Left lobe of liver (tissue), 2 donors: ENCODE data around the gene GDI2. TPM values are rescaled to one million over a fixed set of nuclear protein-coding genes. Genes with fewer than 3 reads are reported as not detected.
"Not testable (repeated sequence)": the region's sequence is repeated elsewhere in the genome, so short reads cannot be mapped to it uniquely, and the experiment has no call there.

Source experiments
- ATAC-seq: fragments of 200-7000 bp; cut with Tn5 transposase; one replicate; pipeline ENCODE4 v1.9.1; 2020; ENCODE audit warnings: mild to moderate bottlenecking, moderate library complexity
- DNase-seq: peaks from one replicate; pipeline ENCODE4 v3.0.0-alpha.2; 2020; ENCODE audit warnings: low spot score
- total RNA-seq: library from RNA; stranded (reverse); gene quantifications from one replicate; pipeline ENCODE4 v1.2.1, GENCODE V29; 2021
- donor health status: DM: no; HTN: no; CAD: no; lungs with moderate emphysema.
- donor health status: DM: no; HTN: yes; CAD: no.

Gene GDI2
- total RNA-seq, 1 donor from 2014 or later: 113 TPM

- ATAC-seq: no peak
These were observed 16.0 kb upstream of the GDI2 start for GRCh38 chr10:5829267-5829666.

GRCh38 chr10:5828725-5829124, 15.5 kb upstream of the GDI2 start:
- ATAC-seq (no peak), DNase-seq (no peak)

More at GRCh38 chr10:5829267-5829666, 16.0 kb upstream of the GDI2 start:
- DNase-seq: no peak

GRCh38 chr10:5827841-5828240, 14.6 kb upstream of the GDI2 start:
- DNase-seq: no peak
- no peak for ATAC-seq

GRCh38 chr10:5826511-5826910, 13.3 kb upstream of the GDI2 start:
- not testable (repeated sequence) for ATAC-seq, DNase-seq

- ATAC-seq (peak; percentile 29), DNase-seq (no peak)
These were observed 5.7 kb upstream of the GDI2 start for GRCh38 chr10:5818894-5819293.

DNA sequence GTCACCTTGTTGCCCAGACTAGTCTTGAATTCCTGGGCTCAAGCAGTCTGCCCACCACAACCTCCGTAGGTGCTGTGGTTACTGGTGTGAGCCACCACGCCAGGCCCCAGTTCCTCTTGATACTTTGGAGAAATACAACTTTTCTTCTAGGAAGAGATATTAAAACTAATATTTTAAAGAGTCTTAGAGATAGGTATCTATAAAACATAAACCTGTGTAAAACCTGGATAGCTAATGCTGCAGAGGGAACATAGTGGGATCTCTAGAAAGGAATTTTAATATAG, 4.8 kb upstream of the GDI2 start:
- DNase-seq (no peak), ATAC-seq (no peak)

DNA sequence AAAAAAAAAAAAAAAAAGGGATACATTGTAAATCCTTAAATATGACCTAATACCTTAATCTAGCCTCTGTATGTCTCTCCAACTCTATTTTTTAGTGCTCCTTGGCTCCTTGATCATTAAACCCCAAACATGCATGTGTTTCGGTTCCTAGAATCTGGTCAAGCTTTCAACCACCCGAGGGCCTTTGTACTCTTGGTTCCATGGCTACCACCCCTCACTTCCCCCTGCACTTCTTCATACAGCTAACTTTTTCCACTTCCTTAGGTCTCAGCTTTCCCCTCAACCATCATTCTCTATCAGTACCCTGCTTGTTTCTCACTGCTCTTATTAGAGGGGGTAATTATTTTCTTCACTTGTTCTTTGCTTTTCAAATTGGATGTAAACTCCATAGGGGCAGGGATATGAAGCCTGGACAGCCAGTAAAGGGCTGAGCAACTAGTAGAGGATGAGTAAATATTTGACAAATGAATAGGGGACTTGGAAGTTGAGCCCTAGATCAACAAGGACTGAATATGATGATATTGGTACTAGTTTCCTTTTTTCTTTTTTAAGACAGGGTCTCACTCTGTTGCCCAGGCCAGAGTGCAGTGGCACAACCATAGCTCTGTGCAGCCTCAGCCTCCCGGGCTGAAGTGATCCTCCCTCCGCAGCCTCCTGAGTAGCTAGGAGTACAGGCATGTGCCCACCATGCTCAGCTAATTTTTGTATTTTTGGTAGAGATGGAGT, 4.3 kb upstream of the GDI2 start:
- DNase-seq (no peak), ATAC-seq (no peak)

DNA sequence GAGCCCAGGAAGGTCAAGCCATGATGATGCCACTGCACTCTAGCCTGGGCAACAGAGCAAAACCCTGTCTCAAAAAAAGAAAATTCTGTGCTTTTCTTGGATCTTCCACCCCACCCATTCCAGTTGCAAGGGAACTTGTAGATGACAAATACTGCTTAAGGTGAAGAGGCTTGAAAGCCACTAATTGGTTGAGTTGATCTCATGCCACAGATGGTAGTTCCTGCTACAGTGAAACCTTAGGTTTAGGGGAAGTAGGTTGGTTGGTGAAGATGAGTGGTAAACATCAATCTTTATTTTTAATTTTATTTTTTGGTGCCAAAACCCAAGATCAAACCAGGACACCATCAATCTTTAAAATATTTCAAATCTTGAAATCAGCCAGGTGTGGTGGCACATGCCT, 2.9 kb upstream of the GDI2 start:
- ATAC-seq (no peak), DNase-seq (no peak)

GRCh38 chr10:5814110-5815107, 1.2 kb upstream of the GDI2 start:
- DNase-seq: no peak
- no peak for ATAC-seq

DNA sequence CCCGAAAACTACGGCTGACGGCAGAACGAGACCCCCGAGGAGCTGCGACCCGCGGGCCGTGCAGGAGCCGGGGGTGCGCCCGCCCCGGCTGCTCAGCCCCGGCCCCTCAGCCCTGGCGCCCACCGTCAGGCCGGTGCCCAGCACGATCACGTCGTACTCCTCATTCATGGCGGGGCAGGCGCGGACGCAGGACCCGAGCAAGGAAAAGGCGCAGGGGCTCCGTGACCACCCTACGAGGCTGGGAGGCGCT, 218 bp downstream of the GDI2 start:
- peak; percentile 25 for ATAC-seq

GRCh38 chr10:5812283-5813090, 747 bp downstream of the GDI2 start:
- ATAC-seq (peak; percentile 55), DNase-seq (peak; percentile 71)

More for the DNA sequence above, 218 bp downstream of the GDI2 start:
- DNase-seq: no peak

- DNase-seq: no peak
These were observed 1.8 kb downstream of the GDI2 start for GRCh38 chr10:5811387-5811821.

GRCh38 chr10:5810225-5810624, 3.0 kb downstream of the GDI2 start:
- no peak for ATAC-seq
- no peak for DNase-seq

More at GRCh38 chr10:5811387-5811821, 1.8 kb downstream of the GDI2 start:
- no peak for ATAC-seq

- DNase-seq (no peak), ATAC-seq (no peak)
These were observed 3.6 kb downstream of the GDI2 start for GRCh38 chr10:5809527-5810154.

GRCh38 chr10:5808783-5809392, 4.3 kb downstream of the GDI2 start:
- not testable (repeated sequence) for ATAC-seq, DNase-seq

- peak; percentile 39 for ATAC-seq
- no peak for DNase-seq
These were observed 6.5 kb downstream of the GDI2 start for GRCh38 chr10:5806745-5807144.

DNA sequence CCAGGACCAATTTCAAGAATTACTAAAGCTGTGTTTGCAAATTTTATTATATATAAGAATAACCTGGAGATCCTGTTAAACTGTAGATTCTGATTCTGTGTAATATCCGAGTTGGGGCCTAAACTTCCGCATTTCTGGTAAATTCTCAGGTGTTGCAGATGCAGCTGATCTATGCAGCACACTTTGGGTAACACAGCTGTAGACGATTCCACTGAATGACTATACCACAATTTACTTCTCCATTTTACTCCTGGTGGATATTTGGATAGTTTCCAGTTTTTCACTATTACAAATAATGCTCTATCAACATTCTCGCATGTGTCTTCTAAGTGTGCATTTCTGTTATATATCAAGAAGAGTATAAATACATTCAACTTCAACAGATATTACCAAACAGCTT, 7.5 kb downstream of the GDI2 start:
- ATAC-seq (no peak), DNase-seq (no peak)

DNA sequence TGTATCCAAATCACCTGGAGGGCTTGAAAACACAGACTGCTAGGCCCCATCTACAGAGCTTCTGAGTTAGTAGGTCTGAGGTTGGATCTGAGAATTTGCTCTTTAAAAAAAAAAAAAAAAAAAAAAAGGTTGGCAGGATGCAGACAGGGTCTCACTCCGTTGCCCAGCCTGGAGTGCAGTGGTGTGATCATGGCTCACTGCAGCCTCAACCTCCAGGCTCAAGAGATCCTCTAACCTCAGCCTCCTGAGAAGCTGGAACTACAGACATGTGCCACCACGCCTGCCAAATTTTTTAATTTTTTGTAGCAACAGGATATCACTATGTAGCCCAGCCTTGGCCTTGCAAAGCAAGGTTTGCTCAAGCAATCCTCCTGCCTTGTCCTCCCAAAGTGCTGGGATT, 8.0 kb downstream of the GDI2 start:
- DNase-seq (no peak), ATAC-seq (no peak)

DNA sequence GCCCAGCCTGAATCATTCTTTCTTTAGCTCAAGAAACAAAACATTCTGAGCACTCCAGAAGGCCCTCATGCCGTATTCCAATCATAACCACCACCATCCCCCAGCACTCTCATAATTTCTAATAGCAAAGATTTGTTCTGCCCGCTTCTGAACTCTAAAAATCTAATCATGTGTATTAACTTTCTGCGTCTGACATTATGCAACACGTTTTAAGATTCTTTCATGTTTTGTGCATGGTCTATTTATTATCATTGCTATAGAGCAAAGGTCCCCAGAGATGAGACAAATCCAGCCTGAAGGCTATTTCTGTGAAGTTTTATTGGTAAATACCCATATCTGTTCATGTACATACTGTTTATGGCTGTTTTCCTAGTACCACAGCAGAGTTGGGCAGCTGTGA, 8.8 kb downstream of the GDI2 start:
- DNase-seq (no peak), ATAC-seq (peak; percentile 25)

- ATAC-seq (no peak), DNase-seq (no peak)
These were observed 12.5 kb downstream of the GDI2 start for GRCh38 chr10:5800782-5801181.

DNA sequence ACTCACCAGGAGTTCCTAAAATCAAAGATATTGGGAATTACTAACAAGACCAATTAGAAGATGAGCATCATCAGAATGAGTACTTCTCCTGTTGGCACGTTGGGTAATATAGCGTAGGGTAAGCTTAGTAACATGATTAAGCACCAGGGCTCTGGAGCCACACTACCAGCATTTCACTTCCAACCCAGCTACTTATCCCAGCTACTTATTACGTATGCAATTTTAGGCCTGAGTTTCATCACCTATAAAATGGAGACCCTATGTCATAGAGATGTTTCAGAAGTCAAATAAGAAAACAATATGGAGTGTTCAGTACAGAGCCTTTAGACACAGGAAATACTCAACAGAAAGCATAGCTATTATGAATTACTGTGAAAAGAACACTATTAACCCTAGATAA, 19.0 kb downstream of the GDI2 start:
- ATAC-seq: no peak
- DNase-seq: no peak
